ENCODE results near the gene STK38. TPM values are rescaled to one million over a fixed set of nuclear protein-coding genes. Genes with fewer than 3 reads are reported as not detected.

The STK38 gene
- total RNA-seq, 1 donor from 2014 or later = 35.0 TPM

DNA sequence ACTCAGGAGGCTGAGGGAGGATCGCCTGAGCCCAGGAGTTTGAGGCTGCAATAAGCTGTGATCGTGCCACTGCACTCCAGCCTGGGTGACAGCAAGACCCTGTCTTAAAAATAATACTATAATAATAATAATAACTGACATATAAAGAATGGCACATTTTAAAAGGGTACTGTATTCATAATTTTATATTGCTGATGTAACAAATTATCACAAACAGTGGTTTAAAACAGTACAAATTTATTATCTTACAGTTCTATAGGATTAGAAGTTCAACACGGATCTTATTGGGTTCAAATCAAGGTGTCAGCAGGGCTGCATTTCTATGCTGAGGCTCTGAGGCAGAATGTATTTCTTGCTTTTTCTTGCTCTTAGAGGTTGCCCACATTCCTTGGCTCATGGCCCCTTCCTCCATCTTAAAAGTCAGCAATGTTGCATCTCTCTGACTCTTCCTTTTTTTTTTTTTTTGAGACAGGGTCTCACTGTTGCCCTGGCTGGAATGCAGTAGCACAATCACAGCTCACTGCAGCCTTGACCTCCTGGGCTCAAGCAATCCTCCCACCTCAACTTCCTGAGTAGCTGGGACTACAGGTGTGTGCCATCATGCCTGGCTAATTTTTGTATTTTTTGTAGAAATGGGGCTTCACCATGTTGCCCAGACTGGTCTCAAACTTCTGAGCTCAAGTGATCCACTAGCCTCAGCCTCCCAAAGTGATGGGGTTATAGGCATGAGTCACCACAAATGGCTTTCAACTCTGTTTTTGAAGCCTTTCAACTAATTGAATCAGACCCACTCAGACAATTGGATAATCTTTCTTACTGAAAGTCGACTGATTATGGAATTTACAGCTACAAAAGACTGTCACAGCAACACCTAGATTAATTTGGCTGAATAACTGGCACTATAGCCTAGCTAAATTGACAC is 24.1 kb upstream of the STK38 start:
- DNase-seq (no peak), ATAC-seq (no peak)
- Histone ChIP-seq H3K9me3 (no peaks in the 10 kb centered on the region), H3K27me3 (ENCODE audit: low read depth) (no peaks in the 10 kb centered on the region), H3K36me3 (no peaks in the 10 kb centered on the region), H3K4me1 (no peaks in the 10 kb centered on the region), H3K4me3 (no peak overlapping the region), H3K27ac (no peak overlapping the region)
- intact Hi-C loops (cut with DNase I) = no loop called here
- TF ChIP-seq, protein P1, sequence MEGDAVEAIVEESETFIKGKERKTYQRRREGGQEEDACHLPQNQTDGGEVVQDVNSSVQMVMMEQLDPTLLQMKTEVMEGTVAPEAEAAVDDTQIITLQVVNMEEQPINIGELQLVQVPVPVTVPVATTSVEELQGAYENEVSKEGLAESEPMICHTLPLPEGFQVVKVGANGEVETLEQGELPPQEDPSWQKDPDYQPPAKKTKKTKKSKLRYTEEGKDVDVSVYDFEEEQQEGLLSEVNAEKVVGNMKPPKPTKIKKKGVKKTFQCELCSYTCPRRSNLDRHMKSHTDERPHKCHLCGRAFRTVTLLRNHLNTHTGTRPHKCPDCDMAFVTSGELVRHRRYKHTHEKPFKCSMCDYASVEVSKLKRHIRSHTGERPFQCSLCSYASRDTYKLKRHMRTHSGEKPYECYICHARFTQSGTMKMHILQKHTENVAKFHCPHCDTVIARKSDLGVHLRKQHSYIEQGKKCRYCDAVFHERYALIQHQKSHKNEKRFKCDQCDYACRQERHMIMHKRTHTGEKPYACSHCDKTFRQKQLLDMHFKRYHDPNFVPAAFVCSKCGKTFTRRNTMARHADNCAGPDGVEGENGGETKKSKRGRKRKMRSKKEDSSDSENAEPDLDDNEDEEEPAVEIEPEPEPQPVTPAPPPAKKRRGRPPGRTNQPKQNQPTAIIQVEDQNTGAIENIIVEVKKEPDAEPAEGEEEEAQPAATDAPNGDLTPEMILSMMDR (IDR thresholded peaks at IDR 0.05) = no peak

DNA sequence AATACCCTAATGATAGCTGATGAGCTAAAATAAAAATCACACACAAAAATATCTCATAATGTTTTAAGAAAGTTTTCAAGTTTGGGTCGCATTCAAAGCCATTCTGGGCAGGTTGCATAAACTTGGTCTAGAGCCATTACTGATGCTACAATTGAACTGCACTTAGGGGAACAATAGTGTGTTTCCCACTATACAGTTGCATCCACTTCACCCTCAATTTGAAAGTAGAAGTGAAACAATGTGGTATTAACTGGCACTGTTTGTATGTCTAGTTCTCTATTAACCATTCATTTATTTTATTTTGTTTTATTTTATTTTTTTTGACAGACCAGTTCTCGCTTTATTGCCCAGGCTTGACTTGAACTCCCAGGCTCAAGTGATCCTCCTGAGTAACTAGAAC is 23.0 kb upstream of the STK38 start:
- H3K9me3 ChIP-seq = no peaks in the 10 kb centered on the region
- H3K27me3 ChIP-seq (ENCODE audit: low read depth) = no peaks in the 10 kb centered on the region
- H3K27ac ChIP-seq = no peak overlapping the region
- intact Hi-C loops (cut with DNase I) = no loop called here
- DNase-seq (no peak), ATAC-seq (no peak)
- TF ChIP-seq, protein P1 (IDR thresholded peaks at IDR 0.05) = no peak
- H3K4me3 ChIP-seq = no peak overlapping the region
- no peaks in the 10 kb centered on the region for H3K4me1 ChIP-seq
- no peaks in the 10 kb centered on the region for H3K36me3 ChIP-seq

GRCh38 chr6:36566418-36566905 is 19.2 kb upstream of the STK38 start:
- Histone ChIP-seq H3K4me3 (no peak overlapping the region), H3K27ac (no peak overlapping the region), H3K9me3 (no peaks in the 10 kb centered on the region), H3K36me3 (no peaks in the 10 kb centered on the region), H3K4me1 (no peaks in the 10 kb centered on the region), H3K27me3 (ENCODE audit: low read depth) (no peaks in the 10 kb centered on the region)
- TF ChIP-seq, protein P1 (IDR thresholded peaks at IDR 0.05) = no peak
- ATAC-seq = no peak
- intact Hi-C loops (cut with DNase I) = no loop called here
- DNase-seq = no peak

DNA sequence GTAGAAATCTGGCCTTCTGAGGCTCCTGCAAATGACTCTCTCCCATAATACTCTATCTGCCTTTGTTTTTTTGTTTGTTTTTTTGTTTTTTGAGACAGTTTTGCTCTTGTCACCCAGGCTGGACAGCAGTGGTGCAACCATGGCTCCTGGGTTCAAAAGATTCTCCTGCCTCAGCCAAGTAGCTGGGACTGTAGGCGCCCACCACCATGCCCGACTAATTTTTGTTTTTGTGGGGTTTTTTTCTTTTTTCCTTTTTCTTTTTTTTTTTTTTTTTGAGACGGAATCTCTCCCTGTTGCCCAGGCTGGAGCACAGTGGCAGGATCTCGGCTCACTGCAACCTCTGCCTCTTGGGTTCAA is 16.6 kb upstream of the STK38 start:
- no peaks in the 10 kb centered on the region for H3K27me3 ChIP-seq (ENCODE audit: low read depth)
- H3K27ac ChIP-seq = no peak overlapping the region
- no peaks in the 10 kb centered on the region for H3K9me3 ChIP-seq
- no peak for ATAC-seq
- intact Hi-C loops (cut with DNase I) = no loop called here
- no peak for DNase-seq
- no peaks in the 10 kb centered on the region for H3K36me3 ChIP-seq
- TF ChIP-seq, protein P1 (IDR thresholded peaks at IDR 0.05) = no peak
- H3K4me3 ChIP-seq = no peak overlapping the region
- no peaks in the 10 kb centered on the region for H3K4me1 ChIP-seq

- Histone ChIP-seq H3K27me3 (ENCODE audit: low read depth) (no peaks in the 10 kb centered on the region), H3K4me1 (peaks cover 5% of the 10 kb centered on the region), H3K9me3 (no peaks in the 10 kb centered on the region), H3K27ac (no peak overlapping the region), H3K36me3 (no peaks in the 10 kb centered on the region), H3K4me3 (no peak overlapping the region)
- ATAC-seq (no peak), DNase-seq (no peak)
- intact Hi-C loops (cut with DNase I) = no loop called here
- TF ChIP-seq, protein P1 (IDR thresholded peaks at IDR 0.05) = no peak
Measured at GRCh38 chr6:36563237-36563927, 16.1 kb upstream of the STK38 start.
